HG03103 (cell line): ENCODE measurements around the gene NAA80.

Source experiments
- ATAC-seq: cut with Tn5 transposase; IDR thresholded peaks from one replicate; pipeline ENCODE4 v1.9.1; 2021; ENCODE audit warnings: low read depth; ENCODE audit not compliant: unreplicated experiment

NAA80 gene

GRCh38 chr3:50260942-50261441, 38.2 kb downstream of the NAA80 start:
- ATAC-seq = no peak

- peak; percentile 79 for ATAC-seq
Measured at GRCh38 chr3:50260027-50260941, 38.9 kb downstream of the NAA80 start.

GRCh38 chr3:50259432-50260026, 39.7 kb downstream of the NAA80 start:
- ATAC-seq = peak; percentile 10

- ATAC-seq = no peak
Measured at GRCh38 chr3:50258979-50259378, 40.2 kb downstream of the NAA80 start.

- no peak for ATAC-seq
Measured at GRCh38 chr3:50258029-50258680, 41.0 kb downstream of the NAA80 start.

- ATAC-seq = no peak
Measured at GRCh38 chr3:50256978-50257890, 42.0 kb downstream of the NAA80 start.

- ATAC-seq = no peak
Measured at GRCh38 chr3:50255251-50255615, 44.0 kb downstream of the NAA80 start.

GRCh38 chr3:50254577-50255250, 44.5 kb downstream of the NAA80 start:
- no peak for ATAC-seq

GRCh38 chr3:50251220-50251619, 48.0 kb downstream of the NAA80 start:
- no peak for ATAC-seq

GRCh38 chr3:50250514-50250913, 48.7 kb downstream of the NAA80 start:
- no peak for ATAC-seq

- no peak for ATAC-seq
Measured at GRCh38 chr3:50249457-50249856, 49.7 kb downstream of the NAA80 start.

- no peak for ATAC-seq
Measured at GRCh38 chr3:50248387-50248786, 50.8 kb downstream of the NAA80 start.

- peak; percentile 48 for ATAC-seq
Measured at GRCh38 chr3:50246517-50246954, 52.7 kb downstream of the NAA80 start.
